ENCODE data around the gene GCFC2.
A peak's percentile ranks its signal among the peaks of the same experiment; 100 is the strongest.
"Not testable (repeated sequence)": the region's sequence is repeated elsewhere in the genome, so short reads cannot be mapped to it uniquely, and the experiment has no call there.

Gene GCFC2

GRCh38 chr2:75710577-75711253, at the start of gene GCFC2:
Gene GCFC2 (minus strand): TSS chr2:75710915. CDS start chr2:75710855, 60 bp downstream.
- DNase-seq: peak; percentile 65

- DNase-seq: no peak
Observed at GRCh38 chr2:75752828-75753227, 42.1 kb upstream of the GCFC2 start.

GRCh38 chr2:75751824-75752468, 41.2 kb upstream of the GCFC2 start:
- no peak for DNase-seq

- no peak for DNase-seq
Observed at GRCh38 chr2:75751360-75751759, 40.6 kb upstream of the GCFC2 start.

GRCh38 chr2:75737961-75738360, 27.2 kb upstream of the GCFC2 start:
- no peak for DNase-seq

- no peak for DNase-seq
Observed at GRCh38 chr2:75736276-75736675, 25.6 kb upstream of the GCFC2 start.

GRCh38 chr2:75729861-75730260, 19.1 kb upstream of the GCFC2 start:
- DNase-seq: no peak

- DNase-seq: no peak
Observed at GRCh38 chr2:75728614-75729419, 18.1 kb upstream of the GCFC2 start.

- DNase-seq: no peak
Observed at GRCh38 chr2:75722687-75723086, 12.0 kb upstream of the GCFC2 start.

- DNase-seq: no peak
Observed at GRCh38 chr2:75720525-75720924, 9.8 kb upstream of the GCFC2 start.

GRCh38 chr2:75719616-75720015, 8.9 kb upstream of the GCFC2 start:
- DNase-seq: no peak

- no peak for DNase-seq
Observed at GRCh38 chr2:75716406-75716805, 5.7 kb upstream of the GCFC2 start.

- not testable (repeated sequence) for DNase-seq
Observed at GRCh38 chr2:75711590-75711989, 875 bp upstream of the GCFC2 start.

GRCh38 chr2:75710220-75710576, 517 bp downstream of the GCFC2 start:
- DNase-seq: no peak

- no peak for DNase-seq
Observed at GRCh38 chr2:75709297-75709696, 1.4 kb downstream of the GCFC2 start.

- DNase-seq: no peak
Observed at GRCh38 chr2:75707901-75708300, 2.8 kb downstream of the GCFC2 start.

GRCh38 chr2:75705921-75706320, 4.8 kb downstream of the GCFC2 start:
- DNase-seq: no peak

- no peak for DNase-seq
Observed at GRCh38 chr2:75703589-75704287, 7.0 kb downstream of the GCFC2 start.

- no peak for DNase-seq
Observed at GRCh38 chr2:75702593-75702992, 8.1 kb downstream of the GCFC2 start.

GRCh38 chr2:75698918-75699317, 11.8 kb downstream of the GCFC2 start:
- no peak for DNase-seq

- no peak for DNase-seq
Observed at GRCh38 chr2:75688196-75688595, 22.5 kb downstream of the GCFC2 start.

- DNase-seq: not testable (repeated sequence)
Observed at GRCh38 chr2:75683430-75683829, 27.3 kb downstream of the GCFC2 start.

- DNase-seq: no peak
Observed at GRCh38 chr2:75680402-75680801, 30.3 kb downstream of the GCFC2 start.
